ENCODE measurements around the gene ALK. TPM values are rescaled to one million over a fixed set of nuclear protein-coding genes. Genes with fewer than 3 reads are reported as not detected.

ALK gene
- total RNA-seq, 1 experiment from 2014 or later = not detected

DNA sequence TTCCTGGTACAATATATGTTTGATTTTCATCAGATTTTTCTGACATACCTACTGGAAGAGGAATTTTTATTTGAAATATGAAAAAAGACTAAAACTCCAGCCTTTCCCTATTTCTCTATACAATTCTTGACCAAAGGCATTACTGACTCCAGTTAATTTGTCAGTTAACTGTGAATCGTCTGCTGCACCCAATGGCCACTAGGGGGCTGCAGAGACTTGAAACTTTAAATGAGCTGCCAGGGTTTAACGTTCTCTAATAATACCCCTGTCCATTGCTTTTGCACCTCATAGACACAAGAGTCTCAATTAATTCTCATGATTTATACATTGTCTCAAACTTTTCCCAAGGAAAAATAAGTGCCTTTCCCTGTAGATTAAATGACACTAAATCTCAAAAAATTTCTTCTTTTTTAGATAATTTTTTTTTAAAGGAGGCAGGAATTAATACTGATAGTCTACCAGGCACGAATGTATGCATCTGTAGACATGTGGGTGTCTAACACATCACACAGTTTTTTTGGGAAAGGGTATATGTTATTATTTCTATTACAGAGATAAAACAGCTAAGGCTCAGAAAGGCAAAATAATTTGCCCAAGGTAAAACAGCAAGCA is 1.8 kb upstream of the ALK start:
- Histone ChIP-seq H4K8ac (replicated peaks; ENCODE audit: insufficient read length, low read depth, low read length) (no peak overlapping the region), H3K14ac (ENCODE audit: insufficient read depth, low read length) (no peak overlapping the region), H3K23me2 (ENCODE audit: insufficient read length, low read depth, low read length, poor library complexity, severe bottlenecking) (peaks cover 17% of the 10 kb centered on the region), H2BK12ac (ENCODE audit: insufficient read length, low read depth, low read length) (no peak overlapping the region), H3K9ac (ENCODE audit: extremely low read depth, insufficient read length, low read length) (no peak overlapping the region), H3K9me3 (ENCODE audit: control insufficient read depth, low read depth, low read length) (no peaks in the 10 kb centered on the region), H2BK120ac (ENCODE audit: low read depth, low read length, poor library complexity, severe bottlenecking) (no peak overlapping the region), H3K4me1 (ENCODE audit: insufficient read depth, low read length) (no peaks in the 10 kb centered on the region), H3K4ac (ENCODE audit: low read depth, low read length) (no peak overlapping the region), H3K79me1 (ENCODE audit: insufficient read depth, low read depth, low read length, poor library complexity, severe bottlenecking) (no peaks in the 10 kb centered on the region), H4K5ac (ENCODE audit: insufficient read length, low read depth, low read length) (no peak overlapping the region), H2AK5ac (ENCODE audit: insufficient read length, low read length) (no peak overlapping the region), H2AFZ (ENCODE audit: low read length) (no peak overlapping the region), H3K18ac (ENCODE audit: insufficient read length, low read depth, low read length) (no peak overlapping the region), H2BK5ac (ENCODE audit: insufficient read length, low read length) (no peak overlapping the region), H3K56ac (ENCODE audit: insufficient read length, low read depth, low read length) (no peak overlapping the region), H4K91ac (ENCODE audit: insufficient read length, low read depth, low read length) (no peak overlapping the region), H3K79me2 (ENCODE audit: insufficient read depth, low read length) (no peaks in the 10 kb centered on the region), H3T11ph (ENCODE audit: low read length) (no peak overlapping the region), H3K23ac (ENCODE audit: insufficient read length, low read depth, low read length) (no peak overlapping the region), H3K27ac (ENCODE audit: insufficient read length, low read depth, low read length) (no peak overlapping the region), H2BK15ac (ENCODE audit: low read depth, low read length) (no peak overlapping the region), H2BK20ac (ENCODE audit: low read depth, low read length, poor library complexity, severe bottlenecking) (no peak overlapping the region), H3K27me3 (ENCODE audit: insufficient read depth, low read length) (peaks cover 24% of the 10 kb centered on the region), H3K4me2 (ENCODE audit: insufficient read depth, insufficient read length, low read length) (no peak overlapping the region), H4K20me1 (ENCODE audit: control insufficient read depth, insufficient read depth, insufficient read length) (no peaks in the 10 kb centered on the region)
- DNase-seq = peak; percentile 48
- Mint-ChIP-seq H3K27me3 (ENCODE audit: low read depth) (peaks cover 44% of the 10 kb centered on the region), H3K9me3 (no peaks in the 10 kb centered on the region), H3K4me3 (no peak overlapping the region), H3K36me3 (ENCODE audit: insufficient read depth in 1 of 3, low read depth in 3 of 3) (no peaks in the 10 kb centered on the region), H3K27ac (no peak overlapping the region), H3K4me1 (peaks cover 5 to 14% of the 10 kb centered on the region in 2 experiments)
- peak; percentile 96 for TF ChIP-seq CTCF (conservative IDR thresholded peaks at IDR 0.05)
- no CpG with 5 or more reads among the region's 3 CpGs for WGBS (ENCODE audit: extremely low coverage, insufficient read length, low lambda C conversion rate)
